Measurements from ENCODE around the gene GSTM3.
"Not testable (repeated sequence)": the region's sequence is repeated elsewhere in the genome, so short reads cannot be mapped to it uniquely, and the experiment has no call there.

GSTM3 gene

DNA sequence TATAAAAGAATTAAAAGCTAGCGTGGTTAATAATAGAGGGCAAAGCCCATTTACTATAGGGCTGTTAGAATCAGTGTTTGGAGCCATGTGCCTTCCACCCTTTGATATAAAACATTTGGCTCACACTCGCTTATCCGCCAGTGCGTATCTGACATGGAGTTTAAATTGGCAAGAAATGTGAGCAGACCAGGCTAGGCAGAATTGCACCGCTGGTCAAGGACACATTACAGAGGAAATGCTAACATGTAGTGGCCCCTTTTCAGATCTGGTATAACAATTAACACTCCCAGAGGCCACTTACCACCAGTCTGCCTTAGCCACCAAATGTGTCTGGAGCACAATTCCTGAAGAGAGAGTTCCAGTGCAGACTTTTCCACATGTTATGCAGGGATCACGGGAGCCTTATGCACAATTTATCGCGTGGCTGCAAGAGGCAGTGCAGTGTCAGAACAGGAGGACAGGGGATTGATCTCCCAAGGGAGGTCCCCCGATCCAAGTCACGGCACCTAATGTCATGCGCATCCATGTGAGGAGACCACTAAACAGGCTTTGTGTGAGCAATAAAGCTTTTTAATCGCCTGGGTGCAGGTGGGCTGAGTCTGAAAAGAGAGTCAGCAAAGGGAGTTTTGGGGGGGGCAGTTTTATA is 14.0 kb downstream of the GSTM3 start:
- DNase-seq (ENCODE audit: low read depth): no peak

DNA sequence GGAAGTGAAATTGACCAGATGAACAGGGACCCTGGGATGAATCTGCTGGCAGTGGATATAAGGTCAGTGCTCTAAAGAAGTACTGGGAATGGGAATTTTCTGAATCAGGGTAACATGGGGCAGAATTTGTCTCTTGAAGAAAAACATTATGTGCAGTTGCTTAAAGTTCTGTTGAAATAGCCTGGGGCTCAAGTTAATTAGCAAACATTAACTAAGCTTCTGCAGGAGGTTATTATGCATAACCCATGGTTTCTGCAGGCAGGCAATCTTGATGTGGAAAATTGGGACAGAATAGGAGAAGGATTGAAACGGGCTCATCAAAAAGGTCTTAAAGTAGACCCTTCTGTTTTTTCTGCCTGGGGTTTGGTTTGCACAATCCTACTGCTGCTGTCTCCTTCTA is 14.8 kb downstream of the GSTM3 start:
- no peak for DNase-seq (ENCODE audit: low read depth)

DNA sequence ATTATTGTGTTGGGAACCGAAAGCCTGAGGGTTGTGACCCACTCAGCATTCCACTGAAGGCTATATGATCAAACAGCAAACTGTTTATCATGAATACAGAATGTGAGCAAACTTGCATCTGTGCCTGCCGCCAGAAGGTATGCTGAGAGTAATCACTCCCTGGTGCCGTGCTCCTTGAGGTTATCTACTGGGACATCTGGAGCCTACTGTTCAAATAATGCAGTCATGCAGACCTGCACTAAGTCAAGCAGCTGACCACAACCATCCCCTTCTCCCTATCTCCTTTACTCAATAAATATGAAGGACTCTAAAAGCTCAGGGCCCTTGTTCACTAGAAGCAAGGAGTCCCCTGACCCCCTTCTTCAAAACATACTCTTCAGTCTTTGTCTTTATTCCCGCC is 15.3 kb downstream of the GSTM3 start:
- no peak for DNase-seq (ENCODE audit: low read depth)

DNA sequence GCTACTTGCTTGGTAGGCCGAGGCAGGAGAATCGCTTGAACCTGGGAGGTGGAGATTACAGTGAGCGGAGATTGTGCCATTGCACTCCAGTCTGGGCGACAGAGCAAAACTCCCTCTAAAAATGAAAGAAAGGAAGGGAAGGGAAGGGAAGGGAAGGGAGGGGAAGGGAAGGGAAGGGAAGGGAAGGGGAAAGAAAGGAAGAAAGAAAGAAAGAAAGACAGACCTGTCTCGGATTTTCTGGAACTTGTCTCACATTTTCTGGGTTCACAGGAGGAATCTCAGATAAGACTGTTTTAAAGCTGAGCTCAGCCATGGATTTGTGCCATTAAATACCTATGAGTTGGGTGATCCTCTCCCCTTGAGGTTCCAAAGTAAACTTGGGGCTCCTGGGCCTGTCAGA is 15.9 kb downstream of the GSTM3 start:
- DNase-seq (ENCODE audit: low read depth): no peak

DNA sequence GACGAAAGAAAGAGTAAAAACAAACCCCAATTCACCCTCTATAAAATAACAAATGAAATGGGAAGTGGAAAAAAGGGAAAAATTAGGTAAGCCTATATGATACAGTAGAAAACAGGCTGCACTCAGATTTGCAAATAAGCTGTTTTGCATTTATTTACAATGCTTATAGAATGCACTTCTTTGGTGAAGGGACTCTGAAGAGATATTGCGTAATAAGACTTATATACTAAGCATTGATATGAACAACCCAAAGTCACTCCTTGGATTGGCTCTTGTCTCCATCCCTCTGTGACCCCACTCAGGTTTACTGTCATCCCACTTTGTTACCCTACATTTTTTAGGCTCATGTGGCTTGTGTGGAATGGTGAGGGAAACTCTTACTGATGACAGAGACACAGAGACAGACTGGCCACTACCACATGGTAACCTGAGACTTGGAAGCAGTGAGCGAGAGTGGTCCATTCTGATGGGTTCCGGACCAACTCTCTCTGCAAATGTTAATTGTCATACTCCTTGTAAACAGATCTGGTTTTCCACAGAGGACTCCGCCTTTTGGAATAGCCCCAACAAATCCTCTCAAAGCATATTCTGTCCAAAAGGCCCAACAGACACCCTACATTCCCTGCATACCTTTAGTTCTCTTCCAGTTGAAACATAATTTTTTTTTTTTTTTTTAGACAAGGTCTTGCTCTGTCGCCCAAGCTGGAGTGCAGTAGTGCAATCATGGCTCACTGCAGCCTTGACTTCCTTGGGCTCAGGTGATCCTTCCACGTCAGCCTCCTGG is 17.7 kb downstream of the GSTM3 start:
- no peak for DNase-seq (ENCODE audit: low read depth)

DNA sequence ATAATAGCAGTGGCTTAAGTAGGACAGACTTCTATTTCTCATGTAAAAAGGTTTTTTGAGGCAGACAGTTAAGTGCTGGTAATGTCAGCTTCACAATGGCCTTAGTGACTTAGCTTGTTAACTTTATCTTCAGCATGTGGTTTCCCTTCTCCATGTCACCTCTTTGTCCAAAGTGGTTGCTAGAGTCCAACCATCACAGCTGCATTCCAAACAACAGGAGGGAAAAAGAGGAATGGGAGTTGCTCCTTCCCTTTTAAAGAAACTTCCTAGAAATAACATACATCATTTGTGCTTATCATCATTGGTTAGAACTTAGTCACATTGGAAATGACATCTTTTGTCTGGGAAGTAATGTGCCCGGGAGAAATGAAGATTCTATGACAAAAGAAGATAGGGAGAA is 18.9 kb downstream of the GSTM3 start:
- no peak for DNase-seq (ENCODE audit: low read depth)

DNA sequence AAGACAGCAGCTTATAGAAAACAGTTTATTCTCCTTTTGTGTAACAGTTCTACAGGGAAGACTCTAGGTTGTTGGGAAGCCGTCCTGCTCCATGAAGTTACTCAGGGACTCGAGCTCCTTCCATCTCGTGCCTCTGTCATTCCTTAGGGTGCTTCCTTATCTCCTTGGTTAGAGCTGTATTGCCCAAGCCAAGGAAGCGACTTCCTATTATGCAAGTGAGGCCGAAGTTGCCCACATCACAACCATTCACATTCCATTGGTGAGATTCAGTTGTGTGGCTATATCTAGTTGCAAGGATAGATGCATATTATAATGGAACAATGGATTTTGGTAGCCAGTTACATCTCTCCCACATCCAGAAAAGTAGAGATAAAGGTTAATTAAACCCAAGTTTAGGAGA is 19.8 kb downstream of the GSTM3 start:
- DNase-seq (ENCODE audit: low read depth): no peak

DNA sequence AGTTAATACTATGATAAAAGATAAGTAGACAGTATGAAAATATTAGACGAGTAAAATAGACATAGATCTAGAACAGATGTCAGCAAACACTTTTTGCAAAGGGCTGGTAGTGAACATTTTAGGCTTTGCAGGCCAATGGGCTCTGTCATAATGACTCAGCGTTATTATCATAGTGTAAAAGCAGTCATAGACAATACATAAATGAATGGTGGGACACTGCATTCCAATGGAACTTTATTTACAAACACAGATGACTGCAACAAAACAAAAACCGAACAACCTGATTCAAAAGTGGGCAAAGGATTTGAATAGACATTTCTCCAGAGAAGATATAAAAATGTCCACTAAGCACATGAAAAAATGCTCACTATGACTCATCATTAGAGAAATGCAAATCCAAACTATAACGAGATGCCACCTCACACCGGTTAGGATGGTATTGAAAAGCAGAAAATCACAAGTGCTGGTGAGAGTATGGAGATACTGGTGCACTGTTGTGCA is 21.5 kb downstream of the GSTM3 start:
- no peak for DNase-seq (ENCODE audit: low read depth)

DNA sequence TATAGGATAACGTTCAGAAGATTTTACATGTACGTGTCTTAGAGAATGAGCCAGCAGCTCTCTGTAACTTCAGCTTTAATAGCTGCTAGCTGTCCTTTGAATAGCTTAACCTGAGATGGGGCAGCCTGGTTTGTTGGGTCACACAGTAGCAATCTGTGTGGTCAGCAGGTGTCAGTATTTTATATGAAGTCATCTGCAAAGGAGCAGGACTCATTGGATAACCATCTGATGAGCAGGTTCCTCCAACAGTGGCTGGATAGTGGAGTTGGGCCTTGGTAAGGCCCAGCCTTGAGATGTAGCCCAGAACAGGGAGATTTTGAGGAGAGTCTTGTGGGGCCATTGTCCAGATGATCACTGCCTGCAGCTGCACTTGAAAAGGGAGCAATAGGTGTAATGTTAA is 22.3 kb downstream of the GSTM3 start:
- DNase-seq (ENCODE audit: low read depth): no peak

DNA sequence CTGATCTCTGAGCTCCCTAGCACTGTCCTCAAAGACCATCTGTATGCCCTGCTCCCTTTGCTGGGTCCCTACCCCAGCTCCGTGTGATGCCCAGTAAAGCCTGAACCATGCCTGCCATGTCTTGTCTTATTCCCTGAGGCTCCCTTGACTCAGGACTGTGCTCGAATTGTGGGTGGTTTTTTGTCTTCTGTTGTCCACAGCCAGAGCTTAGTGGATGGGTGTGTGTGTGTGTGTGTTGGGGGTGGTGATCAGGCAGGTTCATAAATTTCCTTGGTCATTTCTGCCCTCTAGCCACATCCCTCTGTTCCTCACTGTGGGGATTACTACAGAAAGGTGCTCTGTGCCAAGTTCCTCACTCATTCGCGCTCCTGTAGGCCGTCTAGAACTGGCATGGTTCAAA is 23.1 kb downstream of the GSTM3 start:
- DNase-seq (ENCODE audit: low read depth): no peak

DNA sequence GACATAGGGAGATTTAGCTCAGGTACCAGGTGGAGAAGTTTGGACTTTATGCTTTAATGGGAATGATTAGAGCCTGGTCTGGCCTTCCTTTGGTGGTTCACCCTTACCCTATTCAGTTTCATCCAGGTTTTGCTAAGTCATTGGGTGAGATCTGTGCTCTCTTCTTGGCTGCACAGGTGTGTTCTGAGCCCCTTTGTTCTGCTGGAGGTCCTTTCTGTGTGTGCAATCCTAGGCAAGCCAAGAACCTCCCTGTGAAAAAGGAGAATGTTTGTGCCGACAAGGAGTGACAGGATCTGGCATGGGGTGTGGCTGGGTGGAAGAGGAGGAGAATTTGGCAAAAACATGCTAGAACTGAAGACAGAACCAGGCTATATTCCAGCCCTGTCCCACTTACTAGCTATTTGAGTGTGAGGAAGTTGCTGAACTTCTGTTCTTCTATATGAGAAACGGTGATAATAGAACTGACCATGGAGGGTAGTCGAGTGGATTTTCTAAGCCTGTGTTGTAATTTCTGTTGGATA is 24.2 kb downstream of the GSTM3 start:
- DNase-seq (ENCODE audit: low read depth): no peak

DNA sequence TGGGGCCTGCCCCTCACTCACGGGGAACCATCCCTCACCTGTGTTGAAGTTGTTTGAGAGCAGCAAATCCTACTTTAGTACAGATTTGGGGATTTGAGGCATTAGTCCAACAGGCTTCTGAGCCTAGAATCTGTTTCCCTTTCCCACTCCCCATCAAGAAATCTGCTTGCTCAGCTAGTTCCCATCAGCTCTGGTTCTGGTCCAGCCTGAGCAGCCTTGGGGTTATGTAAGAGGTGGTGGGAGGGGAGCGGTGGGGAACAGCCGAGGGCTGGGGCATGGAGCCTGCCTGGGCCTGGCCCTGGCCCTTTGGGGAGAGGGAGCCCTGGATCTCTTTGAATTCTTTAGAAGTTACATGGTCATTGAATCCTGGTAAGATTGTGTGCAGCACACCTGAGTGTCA is 24.7 kb downstream of the GSTM3 start:
- no peak for DNase-seq (ENCODE audit: low read depth)

DNA sequence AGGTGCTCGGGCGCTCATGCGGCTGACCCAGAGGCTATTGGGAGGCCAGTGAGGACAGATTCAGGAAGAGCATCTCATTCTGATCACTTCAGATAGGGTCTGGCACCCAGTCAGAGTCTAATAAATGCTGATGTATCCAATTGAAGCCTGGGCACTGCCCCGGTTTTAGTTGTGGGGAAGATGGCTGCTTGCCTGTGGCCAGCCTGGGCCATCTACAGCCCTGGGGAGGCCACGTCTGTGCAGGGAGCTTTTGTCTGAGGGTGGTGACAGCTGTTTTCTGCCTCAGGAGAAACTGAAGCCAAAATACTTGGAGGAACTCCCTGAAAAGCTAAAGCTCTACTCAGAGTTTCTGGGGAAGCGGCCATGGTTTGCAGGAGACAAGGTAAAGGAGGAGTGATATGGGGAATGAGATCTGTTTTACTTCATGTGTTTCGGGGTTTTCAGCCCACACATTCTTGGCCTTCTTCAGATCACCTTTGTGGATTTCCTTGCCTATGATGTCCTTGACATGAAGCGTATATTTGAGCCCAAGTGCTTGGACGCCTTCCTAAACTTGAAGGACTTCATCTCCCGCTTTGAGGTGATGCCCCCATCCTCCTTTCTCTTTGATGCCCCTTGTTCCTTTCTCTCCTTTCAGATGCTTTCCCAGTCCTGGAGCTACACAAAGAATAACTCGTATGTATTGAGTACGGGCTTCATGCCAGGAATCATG is 26.0 kb downstream of the GSTM3 start:
- DNase-seq (ENCODE audit: low read depth): no peak

DNA sequence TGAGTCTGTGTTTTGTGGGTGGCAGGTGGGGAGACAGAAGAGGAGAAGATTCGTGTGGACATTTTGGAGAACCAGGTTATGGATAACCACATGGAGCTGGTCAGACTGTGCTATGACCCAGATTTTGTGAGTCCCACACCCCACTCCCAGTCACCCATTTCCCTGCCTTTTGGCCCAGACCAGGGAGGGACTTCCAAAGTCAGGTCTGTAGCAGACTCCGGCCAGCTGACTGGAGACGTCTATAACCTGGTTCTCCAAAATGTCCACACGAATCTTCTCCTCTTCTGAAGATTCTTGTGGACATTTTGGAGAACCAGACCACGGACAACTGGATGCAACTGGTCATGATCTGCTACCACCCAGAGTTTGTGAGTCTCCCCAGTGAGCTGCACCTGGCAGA is 27.2 kb downstream of the GSTM3 start:
- DNase-seq (ENCODE audit: low read depth): no peak

DNA sequence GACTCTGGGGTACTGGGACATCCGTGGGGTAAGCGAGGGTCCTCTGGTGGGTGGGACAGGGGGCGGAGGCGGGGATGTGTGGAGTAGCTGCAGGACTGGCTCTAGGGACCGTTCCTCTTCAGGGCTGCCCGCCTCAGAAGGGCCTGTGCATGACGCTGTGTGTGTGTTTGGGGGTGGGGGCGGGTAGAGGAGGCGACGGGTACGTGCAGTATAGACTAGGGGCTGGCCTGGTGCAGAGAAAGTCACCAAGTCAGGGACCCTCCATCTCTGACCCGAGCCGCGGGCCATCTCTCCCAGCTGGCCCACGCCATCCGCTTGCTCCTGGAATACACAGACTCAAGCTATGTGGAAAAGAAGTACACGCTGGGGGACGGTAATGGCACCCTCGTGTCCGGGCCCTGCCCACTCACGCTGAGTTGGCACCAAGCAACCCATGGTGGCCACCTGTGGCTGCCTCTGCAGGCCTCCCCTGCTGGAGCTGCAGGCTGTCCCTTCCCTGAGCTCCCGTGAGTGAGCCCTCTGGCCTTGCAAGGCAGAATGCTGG is 28.4 kb downstream of the GSTM3 start:
- DNase-seq (ENCODE audit: low read depth): no peak

DNA sequence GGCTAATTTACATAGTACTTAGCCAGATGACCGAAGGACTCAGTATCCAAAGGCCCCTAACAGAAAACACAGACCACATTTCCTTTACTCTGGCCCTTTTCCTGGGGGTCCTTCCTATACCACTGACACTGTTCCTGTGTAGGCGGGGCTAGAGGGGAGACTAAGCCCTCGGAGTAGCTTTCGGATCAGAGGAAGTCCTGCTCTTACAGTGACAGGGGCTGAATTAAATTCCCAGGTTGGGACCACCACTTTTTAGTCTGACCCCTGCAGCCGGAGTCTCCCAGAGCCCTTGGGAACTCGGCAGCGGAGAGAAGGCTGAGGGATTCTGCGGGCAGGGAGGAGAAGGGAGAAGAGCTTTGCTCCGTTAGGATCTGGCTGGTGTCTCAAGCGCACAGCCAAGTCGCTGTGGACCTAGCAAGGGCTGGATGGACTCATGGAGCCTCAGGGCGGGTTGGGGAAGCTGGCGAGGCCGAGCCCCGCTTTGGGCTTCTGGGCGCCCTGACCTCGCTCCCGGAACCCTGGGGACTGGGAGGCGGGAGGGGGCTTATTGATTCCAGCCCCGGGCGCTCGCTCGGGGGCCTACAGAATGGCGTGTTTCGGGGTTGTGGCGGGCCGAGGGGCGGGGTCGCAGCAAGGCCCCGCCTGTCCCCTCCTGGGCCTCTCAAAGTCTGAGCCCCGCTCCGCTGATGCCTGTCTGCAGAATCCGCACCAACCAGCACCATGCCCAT is 29.1 kb downstream of the GSTM3 start, which contains the start of gene GSTM5:
Gene GSTM5, plus strand, starts transcription at position 659 of the 728 bp plus-strand sequence. Its CDS starts 62 bp downstream, at position 721.
- not testable (repeated sequence) for DNase-seq (ENCODE audit: low read depth)

DNA sequence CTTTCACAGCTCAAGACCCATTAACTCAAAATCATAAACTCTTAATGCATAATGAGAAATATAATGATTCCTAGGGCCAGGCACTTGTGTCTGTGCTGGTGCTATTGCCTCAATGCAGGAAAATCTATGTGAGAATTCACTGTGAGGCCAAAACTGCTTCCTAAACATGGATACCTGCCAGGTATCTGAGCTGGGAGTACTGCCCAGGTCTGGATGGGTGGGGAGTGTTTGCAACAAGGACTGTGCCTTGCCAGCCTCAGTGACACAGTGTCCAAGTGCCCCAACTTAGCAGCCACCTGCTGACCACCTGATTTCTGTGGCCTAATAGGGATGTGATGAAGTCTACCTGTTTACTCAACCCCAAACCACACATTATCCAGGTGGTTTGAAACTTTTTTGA is 31.0 kb downstream of the GSTM3 start:
- DNase-seq (ENCODE audit: low read depth): not testable (repeated sequence)

DNA sequence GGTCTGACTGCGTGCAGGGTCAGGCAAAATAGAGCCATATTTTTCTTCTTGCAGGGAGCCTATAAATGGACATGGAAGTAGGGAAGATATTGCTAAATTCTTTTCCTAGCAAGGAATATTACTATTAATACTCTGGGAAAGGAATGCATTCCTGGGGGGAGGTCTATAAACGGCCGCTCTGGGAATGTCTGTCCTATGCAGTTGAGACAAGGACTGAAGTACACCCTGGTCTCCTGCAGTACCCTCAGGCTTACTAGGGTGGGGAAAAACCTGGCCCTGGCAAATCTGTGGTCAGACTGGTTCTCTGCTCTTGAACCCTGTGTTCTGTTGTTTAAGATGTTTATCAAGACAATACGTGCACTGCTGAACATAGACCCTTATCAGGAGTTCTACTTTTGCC is 31.9 kb downstream of the GSTM3 start:
- not testable (repeated sequence) for DNase-seq (ENCODE audit: low read depth)

DNA sequence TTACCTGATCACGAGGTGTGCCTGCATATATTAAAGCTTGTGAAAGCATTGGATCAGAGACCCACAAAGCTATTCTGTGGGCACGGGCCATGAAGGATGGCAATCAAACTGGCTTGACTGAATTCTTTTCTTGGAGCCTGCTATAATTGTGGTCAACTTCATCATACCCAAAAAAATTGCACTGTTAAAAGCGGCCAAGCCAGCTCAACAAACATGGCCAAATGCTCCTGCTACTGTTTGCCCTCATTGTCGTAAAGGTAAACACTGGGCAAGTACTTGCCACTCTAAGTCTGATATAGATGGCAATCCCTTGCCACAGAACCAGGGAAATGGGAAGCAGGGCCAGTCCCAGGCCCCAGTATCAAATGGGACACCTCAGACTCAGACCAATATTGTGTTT is 35.4 kb downstream of the GSTM3 start:
- no peak for DNase-seq (ENCODE audit: low read depth)

DNA sequence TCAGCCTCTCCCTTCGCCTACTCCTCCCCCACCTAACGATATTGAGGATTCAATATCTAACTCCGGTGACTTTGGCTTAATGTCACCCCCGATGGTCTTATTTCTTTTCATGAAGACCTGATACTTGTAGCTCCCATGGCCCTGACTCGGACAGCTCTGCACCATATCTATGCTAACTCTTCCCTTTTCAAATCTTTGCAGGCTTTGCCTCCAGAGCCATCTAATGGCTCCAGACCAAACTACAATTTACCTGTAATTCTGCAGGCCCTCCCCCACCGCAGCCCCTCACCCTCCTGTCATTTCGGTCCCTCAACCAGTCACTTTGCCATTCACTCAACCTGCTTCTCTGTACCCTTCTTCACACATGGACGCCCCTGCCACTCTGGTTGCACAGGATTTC is 36.7 kb downstream of the GSTM3 start:
- no peak for DNase-seq (ENCODE audit: low read depth)

DNA sequence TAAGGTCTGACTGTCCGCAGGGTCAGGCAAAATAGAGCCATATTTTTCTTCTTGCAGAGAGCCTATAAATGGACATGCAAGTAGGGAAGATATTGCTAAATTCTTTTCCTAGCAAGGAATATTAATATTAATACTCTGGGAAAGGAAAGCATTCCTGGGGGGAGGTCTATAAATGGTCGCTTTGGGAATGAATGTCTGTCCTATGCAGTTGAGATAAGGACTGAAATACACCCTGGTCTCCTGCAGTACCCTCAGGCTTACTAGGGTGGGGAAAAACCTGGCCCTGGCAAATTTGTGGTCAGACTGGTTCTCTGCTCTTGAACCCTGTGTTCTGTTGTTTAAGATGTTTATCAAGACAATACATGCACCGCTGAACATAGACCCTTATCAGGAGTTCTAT is 37.9 kb downstream of the GSTM3 start:
- DNase-seq (ENCODE audit: low read depth): not testable (repeated sequence)

DNA sequence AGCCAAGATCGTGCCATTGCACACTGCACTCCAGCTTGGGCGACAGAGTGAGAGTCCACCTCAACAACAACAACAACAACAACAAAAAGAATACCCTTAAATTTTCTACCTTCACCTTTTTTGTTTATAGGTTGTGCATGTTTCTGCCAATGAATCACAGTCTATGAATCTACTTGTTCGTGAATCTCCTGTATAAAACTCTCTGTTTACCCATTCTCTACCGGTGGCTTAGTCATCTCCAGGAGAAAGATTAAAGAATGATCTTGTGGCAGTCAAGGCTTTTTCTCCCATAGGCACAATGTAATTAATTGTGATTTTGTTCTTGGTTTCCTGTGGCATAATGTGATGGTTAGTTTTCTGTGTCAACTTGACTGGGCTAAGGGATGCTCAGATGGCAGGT is 43.0 kb downstream of the GSTM3 start:
- DNase-seq (ENCODE audit: low read depth): not testable (repeated sequence)

Measured in activated T-cell treated with anti-CD3 and anti-CD28 coated beads for 24 hours (primary cell).